Spleen (tissue), 11 donors: ENCODE results near the gene SNX21. TPM values are rescaled to one million over a fixed set of nuclear protein-coding genes. Genes with fewer than 3 reads are reported as not detected.

ENCODE experiments used
- DNase-seq: peaks from one replicate; pipeline ENCODE4 v3.0.0-alpha.2; 2020
- H3K27ac ChIP-seq, 8 donors: fragments of 200-600 bp; sonication (generic) in 7 of 8; 1 replicate in 4 of 8; 2 replicates in 4 of 8; pipeline versions ENCODE4 v1.5.0 to v1.8.0; 2016 to 2021; ENCODE audit warnings: inconsistent platforms in 4 of 8, mild to moderate bottlenecking in 4 of 8, moderate library complexity in 1 of 8
- H3K27me3 ChIP-seq, 7 donors: fragments of 200-600 bp; sonication (generic) in 6 of 7; replicated peaks in 1 of 7; 1 replicate in 4 of 7; 2 replicates in 3 of 7; pipeline versions ENCODE4 v1.5.0 to v1.8.0; 2016 to 2021; ENCODE audit warnings: inconsistent platforms in 3 of 7, mild to moderate bottlenecking in 1 of 7
- H3K36me3 ChIP-seq, 6 donors: fragments of 200-600 bp; sonication (generic) in 5 of 6; 1 replicate in 4 of 6; 2 replicates in 2 of 6; pipeline versions ENCODE4 v1.5.0 to v1.8.0; 2016 to 2021; ENCODE audit warnings: inconsistent platforms in 2 of 6
- H3K4me1 ChIP-seq, 6 donors: fragments of 200-600 bp; sonication (generic) in 5 of 6; 1 replicate in 3 of 6; 2 replicates in 3 of 6; pipeline versions ENCODE4 v1.5.0 to v1.8.0; 2016 to 2021; ENCODE audit warnings: inconsistent platforms in 3 of 6
- H3K4me3 ChIP-seq, 8 donors: fragments of 200-600 bp; sonication (generic) in 7 of 8; 1 replicate in 4 of 8; 2 replicates in 4 of 8; pipeline versions ENCODE4 v1.5.0 to v1.8.0; 2016 to 2021; ENCODE audit warnings: inconsistent platforms in 4 of 8, mild to moderate bottlenecking in 4 of 8, moderate library complexity in 2 of 8
- H3K9me3 ChIP-seq, 8 donors: fragments of 200-600 bp; sonication (generic) in 7 of 8; 1 replicate in 4 of 8; 2 replicates in 4 of 8; pipeline versions ENCODE4 v1.5.0 to v1.8.0; 2016 to 2021; ENCODE audit warnings: inconsistent platforms in 4 of 8
- POLR2A ChIP-seq, 3 donors: fragments of 450-650 bp; IDR thresholded peaks; one replicate each; pipeline ENCODE4 v1.5.1; 2017; ENCODE audit warnings: antibody characterized with exemption in 3 of 3, mild to moderate bottlenecking in 1 of 3
- POLR2AphosphoS5 ChIP-seq, 3 donors: sonication (generic); formaldehyde crosslinking; IDR thresholded peaks; one replicate each; pipeline ENCODE4 v1.5.1; 2017; ENCODE audit warnings: antibody characterized with exemption in 3 of 3
- WGBS, 5 donors: extraction: QIAGEN DNeasy Blood & Tissue Kit in 3 of 5; methylation state at CpG; one replicate each; pipeline versions ENCODE4 v1.1.5 to v1.1.7; 2013 to 2018; 5-methylcytosine and 5-hydroxymethylcytosine counted together
- intact Hi-C: fragments of 100-400 bp; cut with DNase I; formaldehyde crosslinking; loops from one replicate; pipeline ENCODE4 v1.15.0; 2023; ENCODE audit warnings: low total_unique reads
- polyA plus RNA-seq, 3 donors: library from polyadenylated mRNA; stranded (reverse); fragments of 200-250 nt; gene quantifications; one replicate each; pipeline ENCODE4 v1.2.1, GENCODE V29; 2013
- total RNA-seq, 7 donors: library from RNA; depleted of rRNA in 3 of 7; stranded (reverse); fragments of >200 nt in 3 of 7; fragmentation: NEBNext Ultra II Directional in 4 of 7; extraction: Animal tissue kit (Norgen Biotek cat#: 25700) in 4 of 7; gene quantifications; one replicate each; pipeline versions ENCODE4 v1.1.0 to v1.2.1, GENCODE V29; 2016 to 2021
- TF ChIP-seq, protein P1 (sequence below), 11 experiments: fragments of 200-600 bp in 7 of 11; fragments of 450-650 bp in 4 of 11; sonication (generic) in 4 of 11; IDR thresholded peaks in 8 of 11; conservative IDR thresholded peaks in 3 of 11; 1 replicate in 7 of 11; 2 replicates in 4 of 11; pipeline versions ENCODE4 v1.4.0 to v1.8.0; 2016 to 2021; ENCODE audit warnings: antibody characterized with exemption in 11 of 11, inconsistent platforms in 4 of 11, mild to moderate bottlenecking in 1 of 11
- donor health status: healthy with polysubstance abuse.
- donor health status: DM: no; HTN: no; CAD: no; lungs with moderate emphysema.
- donor health status: DM: no; HTN: no; CAD: no.
- donor health status: Bipolar disorder and iron deficiency.
- donor health status: healthy.
- donor health status: DM: no; HTN: no; CAD: no.
- donor health status: DM: yes; HTN: yes; CAD: no.

SNX21 gene
- total and polyA plus RNA-seq, 10 donors: 6.3 to 32.4 (median 17.2) TPM

DNA sequence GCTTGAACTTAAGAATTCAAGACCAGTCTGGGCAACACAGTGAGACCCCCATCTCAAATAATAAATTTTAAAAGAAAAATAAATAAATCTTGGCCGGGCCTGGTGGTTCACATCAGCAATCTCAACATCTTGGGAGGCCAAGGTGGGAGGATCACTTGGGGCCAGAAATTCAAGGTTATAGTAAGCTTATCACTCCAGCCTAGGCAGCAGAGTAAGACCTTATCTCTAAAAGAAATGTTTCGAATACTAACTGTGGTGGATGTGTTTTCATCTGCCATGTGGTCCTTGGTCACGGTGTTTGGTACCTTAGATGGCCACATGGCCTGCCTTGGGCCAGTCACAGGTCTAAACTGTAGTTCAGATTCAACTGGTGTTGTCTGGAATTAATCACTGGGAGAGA, 15.4 kb upstream of the SNX21 start:
- Histone ChIP-seq H3K4me3 (no peak overlapping the region), H3K27me3 (peaks cover 0 to 23% (median 14%) of the 10 kb centered on the region in 7 donors), H3K36me3 (peaks cover 0 to 31% (median 0%) of the 10 kb centered on the region in 6 donors), H3K9me3 (no peaks in the 10 kb centered on the region), H3K27ac (no peak overlapping the region), H3K4me1 (peaks cover 0 to 18% (median 6%) of the 10 kb centered on the region in 6 donors)
- DNase-seq: no peak
- intact Hi-C loops: loop anchor here (10.0 kb wide), 1 partner anchor 147 kb away; no protein-coding TSS in a partner anchor
- TF ChIP-seq POLR2AphosphoS5 (IDR thresholded peaks at IDR 0.05): no peak
- TF ChIP-seq POLR2A (IDR thresholded peaks at IDR 0.05): no peak
- TF ChIP-seq, protein P1, sequence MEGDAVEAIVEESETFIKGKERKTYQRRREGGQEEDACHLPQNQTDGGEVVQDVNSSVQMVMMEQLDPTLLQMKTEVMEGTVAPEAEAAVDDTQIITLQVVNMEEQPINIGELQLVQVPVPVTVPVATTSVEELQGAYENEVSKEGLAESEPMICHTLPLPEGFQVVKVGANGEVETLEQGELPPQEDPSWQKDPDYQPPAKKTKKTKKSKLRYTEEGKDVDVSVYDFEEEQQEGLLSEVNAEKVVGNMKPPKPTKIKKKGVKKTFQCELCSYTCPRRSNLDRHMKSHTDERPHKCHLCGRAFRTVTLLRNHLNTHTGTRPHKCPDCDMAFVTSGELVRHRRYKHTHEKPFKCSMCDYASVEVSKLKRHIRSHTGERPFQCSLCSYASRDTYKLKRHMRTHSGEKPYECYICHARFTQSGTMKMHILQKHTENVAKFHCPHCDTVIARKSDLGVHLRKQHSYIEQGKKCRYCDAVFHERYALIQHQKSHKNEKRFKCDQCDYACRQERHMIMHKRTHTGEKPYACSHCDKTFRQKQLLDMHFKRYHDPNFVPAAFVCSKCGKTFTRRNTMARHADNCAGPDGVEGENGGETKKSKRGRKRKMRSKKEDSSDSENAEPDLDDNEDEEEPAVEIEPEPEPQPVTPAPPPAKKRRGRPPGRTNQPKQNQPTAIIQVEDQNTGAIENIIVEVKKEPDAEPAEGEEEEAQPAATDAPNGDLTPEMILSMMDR (IDR thresholded peaks at IDR 0.05 in 8 of 11, conservative IDR thresholded peaks at IDR 0.05 in 3 of 11): no peak
- WGBS, 5 donors: 93 to 97% (median 95%) methylated on average over 3 of the region's 3 CpGs

DNA sequence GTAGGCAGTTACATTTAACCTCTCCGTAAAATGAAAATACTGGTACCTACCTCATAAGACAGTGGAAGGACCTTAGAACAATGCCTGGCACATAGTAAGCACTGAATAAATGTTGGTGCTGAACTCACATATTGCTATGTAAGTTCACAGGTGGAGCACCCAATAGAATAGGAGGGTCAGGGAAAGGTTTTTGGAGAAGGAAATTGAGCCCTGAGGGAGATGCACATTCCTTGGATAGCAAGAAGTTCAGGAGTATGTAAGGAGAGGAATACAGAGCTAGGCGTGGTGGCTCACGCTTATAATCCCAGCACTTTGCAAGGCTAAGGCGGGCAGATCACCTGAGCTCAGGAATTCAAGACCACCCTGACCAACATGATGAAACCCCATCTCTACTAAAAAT, 14.1 kb upstream of the SNX21 start:
- WGBS, 5 donors: 93 to 100% (median 96%) methylated on average over 4 of the region's 4 CpGs
- no peak for TF ChIP-seq POLR2A (IDR thresholded peaks at IDR 0.05)
- TF ChIP-seq, protein P1 (IDR thresholded peaks at IDR 0.05 in 8 of 11, conservative IDR thresholded peaks at IDR 0.05 in 3 of 11): no peak
- TF ChIP-seq POLR2AphosphoS5 (IDR thresholded peaks at IDR 0.05): no peak
- H3K36me3 ChIP-seq: peaks cover 0 to 29% (median 0%) of the 10 kb centered on the region in 6 donors
- peaks cover 0 to 23% (median 17%) of the 10 kb centered on the region in 6 donors for H3K4me1 ChIP-seq
- H3K27me3 ChIP-seq: peaks cover 0 to 35% (median 22%) of the 10 kb centered on the region in 7 donors
- no peak overlapping the region for H3K27ac ChIP-seq
- no peaks in the 10 kb centered on the region for H3K9me3 ChIP-seq
- no peak for DNase-seq
- intact Hi-C loops: loop anchor here (10.0 kb wide), 1 partner anchor 145 kb away; no protein-coding TSS in a partner anchor
- no peak overlapping the region for H3K4me3 ChIP-seq

DNA sequence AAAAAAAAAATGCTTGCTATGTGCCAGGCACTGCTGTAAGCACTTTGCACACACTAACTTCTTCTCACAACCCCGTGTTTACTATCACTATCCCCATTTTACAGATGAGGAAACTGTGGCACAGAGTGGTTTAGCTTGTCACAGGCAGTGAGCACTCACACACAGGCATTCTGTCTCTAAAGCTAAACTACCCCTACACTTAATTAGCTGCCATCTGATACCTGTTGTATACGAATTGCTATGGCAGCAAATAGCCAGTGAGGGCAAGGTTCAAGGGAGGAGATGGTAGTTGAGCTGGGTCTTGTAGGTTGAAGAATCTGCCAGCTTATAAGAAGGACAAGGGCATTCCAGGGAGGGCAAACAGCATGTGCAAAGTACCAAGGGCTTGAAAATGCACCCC, 11.7 kb upstream of the SNX21 start:
- TF ChIP-seq, protein P1 (IDR thresholded peaks at IDR 0.05 in 8 of 11, conservative IDR thresholded peaks at IDR 0.05 in 3 of 11): no peak
- no peak for TF ChIP-seq POLR2AphosphoS5 (IDR thresholded peaks at IDR 0.05)
- no peak for TF ChIP-seq POLR2A (IDR thresholded peaks at IDR 0.05)
- Histone ChIP-seq H3K36me3 (peaks cover 0 to 8% (median 0%) of the 10 kb centered on the region in 6 donors), H3K9me3 (no peaks in the 10 kb centered on the region), H3K27ac (no peak overlapping the region), H3K4me3 (no peak overlapping the region), H3K4me1 (peaks cover 0 to 26% (median 19%) of the 10 kb centered on the region in 6 donors), H3K27me3 (peaks cover 0 to 37% (median 22%) of the 10 kb centered on the region in 7 donors)
- WGBS, 5 donors: 78 to 90% (median 82%) methylated on average over 2 of the region's 2 CpGs
- intact Hi-C loops: no loop called here
- DNase-seq: no peak

DNA sequence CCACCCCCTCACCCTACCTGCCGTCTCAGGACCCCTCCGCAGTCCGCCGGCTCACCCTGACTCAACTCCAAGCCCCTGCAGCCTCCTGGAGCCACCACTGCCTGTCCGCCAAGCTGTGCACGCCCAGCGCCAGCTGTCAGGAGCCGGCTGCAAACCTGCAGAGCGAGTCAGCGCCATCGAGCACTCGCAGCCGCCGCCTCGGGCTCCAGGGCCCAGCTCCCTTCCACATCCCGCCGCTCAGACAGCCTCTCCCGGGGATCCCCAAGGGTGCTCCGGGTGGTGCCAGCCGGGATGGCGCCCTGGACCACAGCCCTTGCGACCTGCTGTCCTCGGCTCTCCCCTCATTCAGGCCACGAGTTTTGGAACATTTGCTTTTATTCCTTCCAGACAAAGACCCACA, 10.7 kb upstream of the SNX21 start:
- peaks cover 0 to 37% (median 22%) of the 10 kb centered on the region in 7 donors for H3K27me3 ChIP-seq
- no peak for TF ChIP-seq POLR2A (IDR thresholded peaks at IDR 0.05)
- no peak for TF ChIP-seq POLR2AphosphoS5 (IDR thresholded peaks at IDR 0.05)
- TF ChIP-seq, protein P1 (IDR thresholded peaks at IDR 0.05 in 8 of 11, conservative IDR thresholded peaks at IDR 0.05 in 3 of 11): no peak
- intact Hi-C loops: no loop called here
- no peak overlapping the region for H3K27ac ChIP-seq
- no peaks in the 10 kb centered on the region for H3K36me3 ChIP-seq
- no peaks in the 10 kb centered on the region for H3K9me3 ChIP-seq
- H3K4me1 ChIP-seq: peaks cover 0 to 26% (median 19%) of the 10 kb centered on the region in 6 donors
- H3K4me3 ChIP-seq: peak overlapping the region in 1 of 8 donors; percentile 64
- no peak for DNase-seq
- 6 to 26% (median 11%) methylated on average over 6 to 24 of the region's 24 CpGs for WGBS, 5 donors
